GM18858 (cell line): ENCODE results near the gene TCEA2.

ENCODE experiments used
- ATAC-seq: cut with Tn5 transposase; IDR thresholded peaks from one replicate; pipeline ENCODE4 v1.9.1; 2021; ENCODE audit not compliant: unreplicated experiment

Gene TCEA2

GRCh38 chr20:64119681-64120341 is 56.8 kb downstream of the TCEA2 start:
- ATAC-seq = no peak

- no peak for ATAC-seq
Observed at GRCh38 chr20:64121586-64121985, 58.6 kb downstream of the TCEA2 start.
